H1 (cell line): ENCODE data around the gene CD151. TPM values are rescaled to one million over a fixed set of nuclear protein-coding genes. Genes with fewer than 3 reads are reported as not detected.
A peak's percentile ranks its signal among the peaks of the same experiment; 100 is the strongest.

ENCODE experiments used
- POLR2AphosphoS5 ChIP-seq: IDR thresholded peaks from 2 replicates; pipeline ENCODE4 v1.6.1; 2011; ENCODE audit warnings: low read depth, low read length
- SIX5 ChIP-seq: IDR thresholded peaks from 2 replicates; pipeline ENCODE4 v1.6.1; 2011; ENCODE audit warnings: mild to moderate bottlenecking, low read depth, low read length
- polyA plus RNA-seq, 7 experiments: library from polyadenylated mRNA; depleted of rRNA in 3 of 7; stranded (reverse) in 5 of 7; unstranded in 2 of 7; fragments of >200 nt in 5 of 7; fragments of 200-250 nt in 2 of 7; gene quantifications; 1 replicate in 5 of 7; 2 replicates in 1 of 7; 4 replicates in 1 of 7; pipeline versions ENCODE4 v1.2.1 to v1.2.3, GENCODE V29; 2011 to 2013; ENCODE audit warnings: missing spikeins in 2 of 7, mixed read lengths in 2 of 7
- total RNA-seq: library from RNA; stranded (reverse); fragmentation: NEBNext Ultra II Directional; extraction: Animal tissue kit (Norgen Biotek cat#: 25700); gene quantifications from 2 replicates; pipeline ENCODE4 v1.2.1, GENCODE V29; 2021

Gene CD151
- total and polyA plus RNA-seq, 2 of the 8 experiments (the other 6 are each of a cell fraction or from before 2014, with no cell fraction given), result 101 to 212 TPM

- TF ChIP-seq SIX5, result peak; percentile 3; the same call in 1 of the 2 replicates
- TF ChIP-seq POLR2AphosphoS5, result peak; percentile 43
These were observed 7.3 kb downstream of the CD151 start (continued) for GRCh38 chr11:839875-840617.
